ENCODE results near the gene SRSF3. TPM values are rescaled to one million over a fixed set of nuclear protein-coding genes. Genes with fewer than 3 reads are reported as not detected.

SRSF3 gene
- total RNA-seq, 1 experiment from 2014 or later, result 682 TPM

GRCh38 chr6:36563928-36564284, 30.3 kb upstream of the SRSF3 start:
- BruUV-seq (replicated peaks), result no TSS peak
- Histone ChIP-seq H3K36me3 (ENCODE audit: insufficient read depth, low read length, poor library complexity, severe bottlenecking) (no peaks in the 10 kb centered on the region), H3K4me3 (ENCODE audit: low read depth, low read length, poor library complexity, severe bottlenecking) (no peak overlapping the region), H3K27ac (ENCODE audit: low read depth, low read length, poor library complexity, severe bottlenecking) (no peak overlapping the region), H3K4me1 (ENCODE audit: insufficient read depth, low read length, poor library complexity, severe bottlenecking) (no peaks in the 10 kb centered on the region), H3K9me3 (ENCODE audit: low read depth, low read length, poor library complexity, severe bottlenecking) (no peaks in the 10 kb centered on the region), H3K27me3 (replicated peaks; ENCODE audit: insufficient read depth, low read depth, low read length, poor library complexity) (no peaks in the 10 kb centered on the region)
- CTCF ChIA-PET, result no interaction called here
- intact Hi-C loops (cut with micrococcal nuclease; ENCODE audit: unreplicated experiment), result no loop called here
- POLR2A ChIA-PET (ENCODE audit: low non-redundant PET), result no interaction called here
- TF ChIP-seq EZH2 (IDR thresholded peaks at IDR 0.05; ENCODE audit: borderline replicate concordance, low read depth, low read length, poor library complexity, severe bottlenecking), result no peak
- TF ChIP-seq, protein P1, sequence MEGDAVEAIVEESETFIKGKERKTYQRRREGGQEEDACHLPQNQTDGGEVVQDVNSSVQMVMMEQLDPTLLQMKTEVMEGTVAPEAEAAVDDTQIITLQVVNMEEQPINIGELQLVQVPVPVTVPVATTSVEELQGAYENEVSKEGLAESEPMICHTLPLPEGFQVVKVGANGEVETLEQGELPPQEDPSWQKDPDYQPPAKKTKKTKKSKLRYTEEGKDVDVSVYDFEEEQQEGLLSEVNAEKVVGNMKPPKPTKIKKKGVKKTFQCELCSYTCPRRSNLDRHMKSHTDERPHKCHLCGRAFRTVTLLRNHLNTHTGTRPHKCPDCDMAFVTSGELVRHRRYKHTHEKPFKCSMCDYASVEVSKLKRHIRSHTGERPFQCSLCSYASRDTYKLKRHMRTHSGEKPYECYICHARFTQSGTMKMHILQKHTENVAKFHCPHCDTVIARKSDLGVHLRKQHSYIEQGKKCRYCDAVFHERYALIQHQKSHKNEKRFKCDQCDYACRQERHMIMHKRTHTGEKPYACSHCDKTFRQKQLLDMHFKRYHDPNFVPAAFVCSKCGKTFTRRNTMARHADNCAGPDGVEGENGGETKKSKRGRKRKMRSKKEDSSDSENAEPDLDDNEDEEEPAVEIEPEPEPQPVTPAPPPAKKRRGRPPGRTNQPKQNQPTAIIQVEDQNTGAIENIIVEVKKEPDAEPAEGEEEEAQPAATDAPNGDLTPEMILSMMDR (conservative IDR thresholded peaks at IDR 0.05; ENCODE audit: low read depth, low read length), result no peak
- no peak for DNase-seq (ENCODE audit: low spot score)

DNA sequence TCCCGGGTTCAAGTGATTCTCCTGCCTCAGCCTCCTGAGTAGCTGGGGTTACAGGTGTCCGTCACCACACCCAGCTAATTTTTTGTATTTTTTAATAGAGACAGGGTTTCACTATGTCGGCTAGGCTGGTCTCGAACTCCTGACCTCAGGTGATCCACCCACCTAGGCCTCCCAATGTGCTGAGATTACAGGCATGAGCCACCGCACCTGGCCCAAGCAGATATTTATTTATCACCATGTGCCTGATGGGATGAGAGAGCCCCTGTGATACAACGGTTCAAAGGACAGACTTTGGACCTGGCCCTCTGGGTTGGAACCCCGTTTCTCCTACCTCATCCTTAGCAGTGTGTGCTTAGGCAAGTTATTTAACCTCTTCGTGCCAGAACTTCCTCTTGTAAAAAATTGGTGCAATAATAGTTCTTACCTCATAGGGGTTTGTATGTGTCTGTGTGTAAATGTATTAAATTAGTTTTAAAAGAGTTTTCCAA, 27.7 kb upstream of the SRSF3 start:
- CTCF ChIA-PET, result interaction anchor here (0.5 kb wide), 1 partner anchor 261 kb away, joined by 9 read pairs; no protein-coding TSS in a partner anchor
- Histone ChIP-seq H3K4me1 (ENCODE audit: insufficient read depth, low read length, poor library complexity, severe bottlenecking) (no peaks in the 10 kb centered on the region), H3K27me3 (replicated peaks; ENCODE audit: insufficient read depth, low read depth, low read length, poor library complexity) (no peaks in the 10 kb centered on the region), H3K36me3 (ENCODE audit: insufficient read depth, low read length, poor library complexity, severe bottlenecking) (no peaks in the 10 kb centered on the region), H3K27ac (ENCODE audit: low read depth, low read length, poor library complexity, severe bottlenecking) (no peak overlapping the region), H3K9me3 (ENCODE audit: low read depth, low read length, poor library complexity, severe bottlenecking) (no peaks in the 10 kb centered on the region), H3K4me3 (ENCODE audit: low read depth, low read length, poor library complexity, severe bottlenecking) (no peak overlapping the region)
- no peak for DNase-seq (ENCODE audit: low spot score)
- POLR2A ChIA-PET (ENCODE audit: low non-redundant PET), result no interaction called here
- intact Hi-C loops (cut with micrococcal nuclease; ENCODE audit: unreplicated experiment), result no loop called here
- TF ChIP-seq, protein P1 (conservative IDR thresholded peaks at IDR 0.05; ENCODE audit: low read depth, low read length), result no peak
- no peak for TF ChIP-seq EZH2 (IDR thresholded peaks at IDR 0.05; ENCODE audit: borderline replicate concordance, low read depth, low read length, poor library complexity, severe bottlenecking)
- no TSS peak for BruUV-seq (replicated peaks)

GRCh38 chr6:36570264-36570663, 23.9 kb upstream of the SRSF3 start:
- TF ChIP-seq EZH2 (IDR thresholded peaks at IDR 0.05; ENCODE audit: borderline replicate concordance, low read depth, low read length, poor library complexity, severe bottlenecking), result no peak
- TF ChIP-seq, protein P1 (conservative IDR thresholded peaks at IDR 0.05; ENCODE audit: low read depth, low read length), result no peak
- ChIA-PET CTCF (no interaction called here), POLR2A (ENCODE audit: low non-redundant PET) (interaction anchor here (0.6 kb wide), 1 partner anchor 10 kb away, joined by 6 read pairs; no protein-coding TSS in a partner anchor)
- H3K36me3 ChIP-seq (ENCODE audit: insufficient read depth, low read length, poor library complexity, severe bottlenecking), result no peaks in the 10 kb centered on the region
- no TSS peak for BruUV-seq (replicated peaks)
- no peak overlapping the region for H3K27ac ChIP-seq (ENCODE audit: low read depth, low read length, poor library complexity, severe bottlenecking)
- H3K27me3 ChIP-seq (replicated peaks; ENCODE audit: insufficient read depth, low read depth, low read length, poor library complexity), result no peaks in the 10 kb centered on the region
- H3K4me1 ChIP-seq (ENCODE audit: insufficient read depth, low read length, poor library complexity, severe bottlenecking), result no peaks in the 10 kb centered on the region
- intact Hi-C loops (cut with micrococcal nuclease; ENCODE audit: unreplicated experiment), result no loop called here
- no peaks in the 10 kb centered on the region for H3K9me3 ChIP-seq (ENCODE audit: low read depth, low read length, poor library complexity, severe bottlenecking)
- DNase-seq (ENCODE audit: low spot score), result no peak
- no peak overlapping the region for H3K4me3 ChIP-seq (ENCODE audit: low read depth, low read length, poor library complexity, severe bottlenecking)
